Stimulated activated CD4-positive, alpha-beta T cell treated with anti-CD3 and anti-CD28 coated beads, Interleukin-12 subunit alpha, Interleukin-12 subunit beta, amount 100 ng/mL, for 4 hours (primary cell): ENCODE data around the gene TMEM52B.

ENCODE experiments used
- DNase-seq: peaks from one replicate; pipeline ENCODE4 v3.0.0-alpha.2; 2020

Gene TMEM52B

GRCh38 chr12:10178821-10179220 is at the start of gene TMEM52B:
Gene TMEM52B, plus strand, starts transcription at chr12:10179032. Its CDS starts 543 bp downstream, at chr12:10179575.
- DNase-seq: no peak

- no peak for DNase-seq
Measured at GRCh38 chr12:10130042-10130441, 48.8 kb upstream of the TMEM52B start, which contains the start of gene CLEC7A. Gene CLEC7A, minus strand, starts transcription at chr12:10130199. Its CDS starts 117 bp downstream, at chr12:10130082.

- DNase-seq: no peak
Measured at GRCh38 chr12:10131111-10131690, 47.6 kb upstream of the TMEM52B start.

- DNase-seq: no peak
Measured at GRCh38 chr12:10132850-10133370, 45.9 kb upstream of the TMEM52B start.

GRCh38 chr12:10135126-10135525 is 43.7 kb upstream of the TMEM52B start:
- DNase-seq: no peak

- no peak for DNase-seq
Measured at GRCh38 chr12:10136637-10137205, 42.1 kb upstream of the TMEM52B start.

GRCh38 chr12:10140001-10140400 is 38.8 kb upstream of the TMEM52B start:
- peak; percentile 12 for DNase-seq

GRCh38 chr12:10142976-10143589 is 35.7 kb upstream of the TMEM52B start:
- no peak for DNase-seq

- no peak for DNase-seq
Measured at GRCh38 chr12:10147714-10148403, 31.0 kb upstream of the TMEM52B start.

GRCh38 chr12:10151621-10152020 is 27.2 kb upstream of the TMEM52B start:
- no peak for DNase-seq

GRCh38 chr12:10153271-10154144 is 25.3 kb upstream of the TMEM52B start:
- peak; percentile 38 for DNase-seq

GRCh38 chr12:10154145-10154496 is 24.7 kb upstream of the TMEM52B start:
- DNase-seq: no peak

GRCh38 chr12:10155966-10156365 is 22.9 kb upstream of the TMEM52B start:
- no peak for DNase-seq

GRCh38 chr12:10158406-10158805 is 20.4 kb upstream of the TMEM52B start:
- DNase-seq: no peak

GRCh38 chr12:10159280-10159679 is 19.6 kb upstream of the TMEM52B start:
- no peak for DNase-seq

GRCh38 chr12:10160617-10161385 is 18.0 kb upstream of the TMEM52B start:
- no peak for DNase-seq

- DNase-seq: no peak
Measured at GRCh38 chr12:10163084-10163483, 15.7 kb upstream of the TMEM52B start.

GRCh38 chr12:10165421-10165820 is 13.4 kb upstream of the TMEM52B start:
- DNase-seq: no peak

- DNase-seq: no peak
Measured at GRCh38 chr12:10167599-10167998, 11.2 kb upstream of the TMEM52B start.

- no peak for DNase-seq
Measured at GRCh38 chr12:10169104-10169503, 9.7 kb upstream of the TMEM52B start.

- no peak for DNase-seq
Measured at GRCh38 chr12:10170216-10170615, 8.6 kb upstream of the TMEM52B start.
